Hepatocyte (in vitro differentiated cells): Measurements from ENCODE around the gene TMEM132A. TPM values are rescaled to one million over a fixed set of nuclear protein-coding genes. Genes with fewer than 3 reads are reported as not detected.
A peak's percentile ranks its signal among the peaks of the same experiment; 100 is the strongest.

Experiments
- DNase-seq: peaks from one replicate; pipeline ENCODE4 v3.0.0-alpha.2; 2016; ENCODE audit warnings: low spot score
- H2AFZ ChIP-seq: fragments of 200-600 bp; sonication (generic); 2 replicates; pipeline ENCODE4 v1.6.0; 2016; ENCODE audit warnings: antibody characterized with exemption, mild to moderate bottlenecking
- H3K27ac ChIP-seq: fragments of 200-600 bp; sonication (generic); 2 replicates; pipeline ENCODE4 v1.5.1; 2016; ENCODE audit warnings: mild to moderate bottlenecking
- H3K27me3 ChIP-seq: fragments of 200-600 bp; sonication (generic); 2 replicates; pipeline ENCODE4 v1.6.1; 2016
- H3K36me3 ChIP-seq: fragments of 200-600 bp; sonication (generic); replicated peaks from 2 replicates; pipeline ENCODE4 v1.5.1; 2016; ENCODE audit warnings: low read depth; ENCODE audit not compliant: insufficient read depth
- H3K4me1 ChIP-seq: fragments of 200-600 bp; sonication (generic); 2 replicates; pipeline ENCODE4 v1.5.1; 2016; ENCODE audit warnings: mild to moderate bottlenecking, moderate library complexity; ENCODE audit not compliant: insufficient read depth
- H3K4me2 ChIP-seq: fragments of 200-600 bp; sonication (generic); 2 replicates; pipeline ENCODE4 v1.6.0; 2016
- H3K4me3 ChIP-seq: fragments of 200-600 bp; sonication (generic); 2 replicates; pipeline ENCODE4 v1.5.1; 2016; ENCODE audit warnings: mild to moderate bottlenecking
- H3K79me2 ChIP-seq: fragments of 200-600 bp; sonication (generic); 2 replicates; pipeline ENCODE4 v1.6.0; 2017; ENCODE audit warnings: mild to moderate bottlenecking
- H3K9me2 ChIP-seq: fragments of 200-600 bp; sonication (generic); replicated peaks from 2 replicates; pipeline ENCODE4 v1.6.0; 2017; ENCODE audit warnings: mild to moderate bottlenecking; ENCODE audit not compliant: insufficient read depth
- H3K9me3 ChIP-seq: fragments of 200-600 bp; sonication (generic); 2 replicates; pipeline ENCODE4 v1.5.1; 2016; ENCODE audit warnings: low read depth, mild to moderate bottlenecking
- H4K20me1 ChIP-seq: fragments of 200-600 bp; sonication (generic); 2 replicates; pipeline ENCODE4 v1.6.0; 2016; ENCODE audit warnings: mild to moderate bottlenecking; ENCODE audit not compliant: insufficient read depth, poor library complexity, severe bottlenecking
- EZH2 ChIP-seq: fragments of 200-600 bp; sonication (generic); IDR thresholded peaks from 2 replicates; pipeline ENCODE4 v1.6.1; 2016; ENCODE audit warnings: antibody characterized with exemption, mild to moderate bottlenecking, borderline replicate concordance
- EZH2phosphoT487 ChIP-seq: fragments of 200-600 bp; sonication (generic); IDR thresholded peaks from one replicate; pipeline ENCODE4 v1.6.1; 2018; ENCODE audit warnings: antibody characterized with exemption, mild to moderate bottlenecking, low read depth, moderate library complexity; ENCODE audit not compliant: unreplicated experiment, severe bottlenecking
- WGBS: methylation state at CpG from one replicate; pipeline ENCODE4 v1.1.6; 2016; ENCODE audit warnings: low lambda C conversion rate; ENCODE audit errors: missing lambda C conversion rate; 5-methylcytosine and 5-hydroxymethylcytosine counted together
- polyA plus RNA-seq: library from polyadenylated mRNA; unstranded; fragments of >200 nt; fragmentation: Nextera tagmentation; extraction: Ambion mirVana; gene quantifications from 2 replicates; pipeline ENCODE4 v1.2.1, GENCODE V29; 2016
- total RNA-seq: library from RNA; depleted of rRNA; stranded (reverse); fragments of >200 nt; gene quantifications from 2 replicates; pipeline ENCODE4 v1.2.3, GENCODE V29; 2014
- TF ChIP-seq, protein P1 (sequence below): fragments of 200-600 bp; sonication (generic); IDR thresholded peaks from 2 replicates; pipeline ENCODE4 v1.5.1; 2016; ENCODE audit warnings: antibody characterized with exemption, mild to moderate bottlenecking; ENCODE audit not compliant: poor library complexity

TMEM132A gene
- total and polyA plus RNA-seq, 2 experiments from 2014 or later: 44.3 to 98.7 TPM

DNA sequence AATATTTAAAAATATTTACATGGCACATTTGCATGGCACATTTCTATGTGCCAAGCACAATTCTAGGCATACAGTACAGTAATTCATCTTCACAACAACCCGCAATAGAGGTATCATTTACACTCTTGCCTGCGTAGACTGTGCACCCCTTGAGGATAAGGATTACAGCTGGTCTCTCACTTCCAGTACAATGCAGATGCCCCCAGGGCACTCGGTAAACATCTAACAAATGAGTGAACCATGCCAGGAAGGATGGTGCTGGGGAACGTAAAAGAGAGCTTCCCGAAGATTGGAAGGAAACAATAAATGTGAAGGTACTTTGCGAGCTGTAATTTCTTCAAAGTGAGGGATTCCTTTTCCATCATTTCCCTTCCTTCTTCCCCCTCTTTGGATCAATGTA is 19.2 kb upstream of the TMEM132A start:
- H3K27me3 ChIP-seq: no peaks in the 10 kb centered on the region
- no peak for TF ChIP-seq EZH2phosphoT487
- TF ChIP-seq, protein P1, sequence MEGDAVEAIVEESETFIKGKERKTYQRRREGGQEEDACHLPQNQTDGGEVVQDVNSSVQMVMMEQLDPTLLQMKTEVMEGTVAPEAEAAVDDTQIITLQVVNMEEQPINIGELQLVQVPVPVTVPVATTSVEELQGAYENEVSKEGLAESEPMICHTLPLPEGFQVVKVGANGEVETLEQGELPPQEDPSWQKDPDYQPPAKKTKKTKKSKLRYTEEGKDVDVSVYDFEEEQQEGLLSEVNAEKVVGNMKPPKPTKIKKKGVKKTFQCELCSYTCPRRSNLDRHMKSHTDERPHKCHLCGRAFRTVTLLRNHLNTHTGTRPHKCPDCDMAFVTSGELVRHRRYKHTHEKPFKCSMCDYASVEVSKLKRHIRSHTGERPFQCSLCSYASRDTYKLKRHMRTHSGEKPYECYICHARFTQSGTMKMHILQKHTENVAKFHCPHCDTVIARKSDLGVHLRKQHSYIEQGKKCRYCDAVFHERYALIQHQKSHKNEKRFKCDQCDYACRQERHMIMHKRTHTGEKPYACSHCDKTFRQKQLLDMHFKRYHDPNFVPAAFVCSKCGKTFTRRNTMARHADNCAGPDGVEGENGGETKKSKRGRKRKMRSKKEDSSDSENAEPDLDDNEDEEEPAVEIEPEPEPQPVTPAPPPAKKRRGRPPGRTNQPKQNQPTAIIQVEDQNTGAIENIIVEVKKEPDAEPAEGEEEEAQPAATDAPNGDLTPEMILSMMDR: no peak
- TF ChIP-seq EZH2: no peak
- 50% methylated on average over 6 of the region's 6 CpGs for WGBS
- peaks cover 37% of the 10 kb centered on the region for H3K79me2 ChIP-seq
- H3K9me2 ChIP-seq: no peaks in the 10 kb centered on the region
- H3K4me2 ChIP-seq: peak overlapping the region; percentile 89
- H3K9me3 ChIP-seq: no peaks in the 10 kb centered on the region
- peak overlapping the region; percentile 8 for H2AFZ ChIP-seq
- no peak for DNase-seq
- H3K4me3 ChIP-seq: peak overlapping the region; percentile 52
- H3K36me3 ChIP-seq: no peaks in the 10 kb centered on the region
- H4K20me1 ChIP-seq: peaks cover 16% of the 10 kb centered on the region
- peaks cover 14% of the 10 kb centered on the region for H3K4me1 ChIP-seq
- H3K27ac ChIP-seq: peak overlapping the region; percentile 91

GRCh38 chr11:60905551-60906113 is 18.6 kb upstream of the TMEM132A start:
- Histone ChIP-seq H3K27ac (peak overlapping the region; percentile 91), H4K20me1 (peaks cover 16% of the 10 kb centered on the region), H2AFZ (peak overlapping the region; percentile 35), H3K9me2 (no peaks in the 10 kb centered on the region), H3K27me3 (no peaks in the 10 kb centered on the region), H3K79me2 (peaks cover 37% of the 10 kb centered on the region), H3K4me3 (peak overlapping the region; percentile 52), H3K36me3 (no peaks in the 10 kb centered on the region), H3K4me1 (peaks cover 14% of the 10 kb centered on the region), H3K9me3 (no peaks in the 10 kb centered on the region), H3K4me2 (peak overlapping the region; percentile 89)
- WGBS: 6% methylated on average over 16 of the region's 16 CpGs
- DNase-seq: peak; percentile 53
- TF ChIP-seq EZH2phosphoT487: no peak
- no peak for TF ChIP-seq EZH2
- TF ChIP-seq, protein P1: no peak

DNA sequence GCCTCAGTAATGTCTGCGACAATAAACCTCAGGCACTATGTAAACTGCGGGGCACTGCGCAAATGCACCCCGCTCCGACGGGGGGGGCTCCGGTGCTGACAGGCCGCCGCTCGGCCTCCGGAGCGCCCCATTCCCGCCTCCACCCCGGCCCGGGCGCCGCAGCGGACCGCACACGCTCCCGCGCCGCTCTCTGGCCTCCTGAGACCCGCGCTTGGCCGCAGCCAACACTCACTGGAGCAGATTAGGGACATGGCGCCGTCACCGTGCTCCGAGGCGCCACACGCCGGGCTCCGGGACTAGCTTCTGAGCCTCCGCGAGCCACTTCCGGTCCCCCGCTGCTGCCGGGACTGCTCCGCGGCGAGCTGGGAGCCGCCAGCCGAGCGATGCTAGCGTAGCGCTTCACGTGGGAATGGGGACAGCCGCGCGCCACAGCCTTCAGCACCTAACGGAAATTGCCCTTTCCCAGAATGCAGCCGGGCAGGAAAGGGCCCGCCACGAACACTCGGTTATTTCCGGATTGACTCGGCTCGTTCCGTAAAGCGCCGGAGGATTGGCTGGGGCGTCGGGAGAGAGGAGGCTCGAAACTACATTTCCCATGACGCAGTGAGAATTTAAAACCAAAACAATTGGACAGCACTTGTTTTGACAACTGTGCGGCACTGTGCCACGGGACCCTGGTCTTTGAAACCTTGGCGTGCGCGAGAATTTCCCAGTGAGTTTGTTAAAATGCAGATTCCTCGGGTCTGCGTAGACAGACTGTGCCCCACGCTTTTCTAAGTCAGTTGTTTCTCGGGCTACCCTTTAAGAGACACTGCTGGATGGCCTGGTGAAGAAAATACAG is 17.9 kb upstream of the TMEM132A start, which contains the start of gene PRPF19:
Gene PRPF19 (minus strand): TSS at position 454 of the 841 bp plus-strand sequence. CDS start 203 bp downstream, at position 251.
- Histone ChIP-seq H3K36me3 (no peaks in the 10 kb centered on the region), H3K4me1 (peaks cover 14% of the 10 kb centered on the region), H2AFZ (peak within 1 kb of the TSS; percentile 44), H3K9me3 (no peaks in the 10 kb centered on the region), H3K79me2 (peaks cover 37% of the 10 kb centered on the region), H3K27ac (peak within 1 kb of the TSS; percentile 91), H3K27me3 (no peaks in the 10 kb centered on the region), H3K9me2 (no peaks in the 10 kb centered on the region), H3K4me2 (peak within 1 kb of the TSS; percentile 89), H4K20me1 (peaks cover 16% of the 10 kb centered on the region), H3K4me3 (peak within 1 kb of the TSS; percentile 52)
- TF ChIP-seq, protein P1: no peak
- TF ChIP-seq EZH2phosphoT487: no peak
- TF ChIP-seq EZH2: no peak
- peak; percentile 97 for DNase-seq
- whole genome bisulfite sequencing: 2% methylated on average over 74 of the region's 75 CpGs
